ENCODE measurements around the gene OR5B17. TPM values are rescaled to one million over a fixed set of nuclear protein-coding genes. Genes with fewer than 3 reads are reported as not detected.
"Not testable (repeated sequence)": the region's sequence is repeated elsewhere in the genome, so short reads cannot be mapped to it uniquely, and the experiment has no call there.

OR5B17 gene
- total RNA-seq (not detected), polyA plus RNA-seq (not detected)
- long read RNA-seq, donor 1: 0 reads
- long read RNA-seq, donor 2: 0 reads
- long read RNA-seq, donor 3: 0 reads

- ATAC-seq: no peak
- Histone ChIP-seq H3K4me1 (no peaks in the 10 kb centered on the region), H3K36me3 (no peaks in the 10 kb centered on the region), H3K27me3 (no peaks in the 10 kb centered on the region), H3K27ac (no peak within 1 kb of the TSS), H3K9me3 (no peaks in the 10 kb centered on the region), H3K4me3 (no peak within 1 kb of the TSS)
- TF ChIP-seq, protein P1, sequence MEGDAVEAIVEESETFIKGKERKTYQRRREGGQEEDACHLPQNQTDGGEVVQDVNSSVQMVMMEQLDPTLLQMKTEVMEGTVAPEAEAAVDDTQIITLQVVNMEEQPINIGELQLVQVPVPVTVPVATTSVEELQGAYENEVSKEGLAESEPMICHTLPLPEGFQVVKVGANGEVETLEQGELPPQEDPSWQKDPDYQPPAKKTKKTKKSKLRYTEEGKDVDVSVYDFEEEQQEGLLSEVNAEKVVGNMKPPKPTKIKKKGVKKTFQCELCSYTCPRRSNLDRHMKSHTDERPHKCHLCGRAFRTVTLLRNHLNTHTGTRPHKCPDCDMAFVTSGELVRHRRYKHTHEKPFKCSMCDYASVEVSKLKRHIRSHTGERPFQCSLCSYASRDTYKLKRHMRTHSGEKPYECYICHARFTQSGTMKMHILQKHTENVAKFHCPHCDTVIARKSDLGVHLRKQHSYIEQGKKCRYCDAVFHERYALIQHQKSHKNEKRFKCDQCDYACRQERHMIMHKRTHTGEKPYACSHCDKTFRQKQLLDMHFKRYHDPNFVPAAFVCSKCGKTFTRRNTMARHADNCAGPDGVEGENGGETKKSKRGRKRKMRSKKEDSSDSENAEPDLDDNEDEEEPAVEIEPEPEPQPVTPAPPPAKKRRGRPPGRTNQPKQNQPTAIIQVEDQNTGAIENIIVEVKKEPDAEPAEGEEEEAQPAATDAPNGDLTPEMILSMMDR (IDR thresholded peaks at IDR 0.05): no peak
- no peak for DNase-seq
- WGBS, 2 donors: 44 to 49% methylated on average over 1 of the region's 1 CpG
- intact Hi-C loops (cut with DNase I): no loop called here
These were observed at the start of gene OR5B17 for GRCh38 chr11:58358969-58359368. Gene OR5B17 (minus strand): TSS chr11:58359069. CDS start chr11:58359069, 0 bp downstream.

- H3K27ac ChIP-seq: no peak within 1 kb of the TSS
- DNase-seq: no peak
- TF ChIP-seq, protein P1 (IDR thresholded peaks at IDR 0.05): no peak
- intact Hi-C loops (cut with DNase I): no loop called here
- WGBS, 2 donors: 52 to 77% methylated on average over 1 of the region's 1 CpG
- no peaks in the 10 kb centered on the region for H3K36me3 ChIP-seq
- no peaks in the 10 kb centered on the region for H3K4me1 ChIP-seq
- H3K4me3 ChIP-seq: no peak within 1 kb of the TSS
- ATAC-seq: no peak
- peaks cover 0 to 47% (median 29%) of the 10 kb centered on the region in 11 donors for H3K9me3 ChIP-seq
- H3K27me3 ChIP-seq: no peaks in the 10 kb centered on the region
These were observed 47.9 kb upstream of the OR5B17 start, which contains the start of gene OR5B3 for GRCh38 chr11:58406774-58407173. Gene OR5B3 (minus strand): TSS chr11:58406874. CDS start chr11:58403409, 3,465 bp downstream.

- H3K27ac ChIP-seq, H3K36me3 ChIP-seq, ATAC-seq, H3K27me3 ChIP-seq, DNase-seq, H3K4me3 ChIP-seq, H3K4me1 ChIP-seq: not testable (repeated sequence)
- peaks cover 0 to 13% (median 0%) of the 10 kb centered on the region in 11 donors for H3K9me3 ChIP-seq
- 90 to 93% methylated on average over 1 of the region's 2 CpGs for WGBS, 2 donors
- intact Hi-C loops (cut with DNase I): loop anchor here in 1 of 10 donors (10.0 kb wide), 1 partner anchor 55 kb away; no protein-coding TSS in a partner anchor
These were observed 40.8 kb upstream of the OR5B17 start for GRCh38 chr11:58399622-58400021.

DNA sequence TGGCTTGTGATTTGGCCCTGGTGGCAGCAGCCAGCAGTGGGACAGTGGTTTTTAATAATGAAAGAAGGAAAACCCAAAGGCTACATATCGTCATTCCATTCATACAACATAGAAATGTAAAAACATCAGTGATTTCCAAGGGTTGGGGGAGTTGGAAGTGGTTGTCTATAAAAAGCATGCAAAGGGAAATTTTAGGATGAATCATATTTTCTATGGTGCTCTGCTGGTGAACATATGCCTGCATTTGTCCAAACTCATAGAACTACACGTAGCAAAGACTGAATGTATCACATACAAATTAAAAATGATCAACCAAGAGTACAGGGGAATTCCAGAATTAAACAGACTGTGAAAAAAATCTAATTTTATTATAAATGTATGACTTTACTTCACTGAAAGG, 36.7 kb upstream of the OR5B17 start:
- H3K4me1 ChIP-seq: peaks cover 0 to 11% (median 0%) of the 10 kb centered on the region in 9 donors
- TF ChIP-seq, protein P1 (IDR thresholded peaks at IDR 0.05): no peak
- no peaks in the 10 kb centered on the region for H3K36me3 ChIP-seq
- H3K27ac ChIP-seq: no peak overlapping the region
- no peak for ATAC-seq
- H3K27me3 ChIP-seq: no peaks in the 10 kb centered on the region
- peaks cover 0 to 15% (median 0%) of the 10 kb centered on the region in 11 donors for H3K9me3 ChIP-seq
- no peak overlapping the region for H3K4me3 ChIP-seq
- no peak for DNase-seq
- WGBS, 2 donors: 85 to 87% methylated on average over 2 of the region's 2 CpGs
- intact Hi-C loops (cut with DNase I): loop anchor here in 1 of 10 donors (10.0 kb wide), 1 partner anchor 59 kb away; no protein-coding TSS in a partner anchor

DNA sequence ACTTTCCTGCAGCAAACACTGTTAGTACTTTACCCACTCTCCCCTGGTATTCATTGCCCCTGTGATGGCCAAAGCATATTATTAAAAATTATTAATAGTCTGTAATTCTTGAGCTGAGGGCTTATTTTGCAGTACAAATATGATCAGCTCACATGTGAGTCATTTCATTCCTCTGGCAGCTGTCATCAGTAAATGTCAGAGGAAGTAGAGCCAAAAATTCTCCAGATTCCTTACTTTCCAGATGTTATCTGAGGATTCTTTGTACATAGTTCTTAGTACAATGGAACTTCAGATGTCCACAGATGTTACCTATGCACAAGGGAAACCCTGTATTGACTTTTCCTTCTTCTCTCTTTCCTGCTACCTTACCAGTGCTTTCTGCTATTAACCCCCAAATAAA, 35.3 kb upstream of the OR5B17 start:
- DNase-seq (no peak), ATAC-seq (peak in 1 of 8 donors; percentile 51)
- Histone ChIP-seq H3K4me3 (no peak overlapping the region), H3K9me3 (peaks cover 0 to 15% (median 0%) of the 10 kb centered on the region in 11 donors), H3K27me3 (no peaks in the 10 kb centered on the region), H3K36me3 (no peaks in the 10 kb centered on the region), H3K4me1 (peaks cover 0 to 11% (median 0%) of the 10 kb centered on the region in 9 donors), H3K27ac (no peak overlapping the region)
- intact Hi-C loops (cut with DNase I): loop anchor here in 1 of 10 donors (10.0 kb wide), 1 partner anchor 61 kb away; no protein-coding TSS in a partner anchor
- TF ChIP-seq, protein P1 (IDR thresholded peaks at IDR 0.05): no peak
